IMR-90 (cell line): ENCODE data around the gene PCK2. TPM values are rescaled to one million over a fixed set of nuclear protein-coding genes. Genes with fewer than 3 reads are reported as not detected.

Source experiments
- ATAC-seq: fragments of 200-7000 bp; cut with Tn5 transposase; 2 replicates; pipeline ENCODE4 v1.9.1; 2020; ENCODE audit warnings: low read depth, mild to moderate bottlenecking, moderate library complexity
- BruUV-seq: library from RNA; stranded (reverse); fragments of 400-500 nt; replicated peaks from 2 replicates; lab custom pipeline; 2021; lab: Mats Ljungman, UMichigan
- CTCF ChIA-PET: fragments of 300-600 bp; formaldehyde crosslinking; extraction: SDS; loops from one replicate; lab custom pipeline; 2021; ENCODE audit warnings: antibody characterized with exemption; lab: Yijun Ruan, JAX
- POLR2A ChIA-PET: fragments of 300-600 bp; sonication (Branson Sonifier 250); formaldehyde crosslinking; loops from one replicate; lab custom pipeline; 2022; ENCODE audit warnings: antibody characterized with exemption; ENCODE audit not compliant: unreplicated experiment; lab: Charles Lee
- DNase-seq: peaks from one replicate; pipeline ENCODE4 v3.0.0; 2013
- H2AFZ ChIP-seq: replicated peaks from 2 replicates; pipeline ENCODE3; 2013; ENCODE audit warnings: low read length, mild to moderate bottlenecking; ENCODE audit not compliant: poor library complexity
- H2AK5ac ChIP-seq: 2 replicates; pipeline ENCODE4 v1.6.1; 2013; ENCODE audit warnings: low read depth, low read length, inconsistent platforms
- H2AK9ac ChIP-seq: replicated peaks from 2 replicates; pipeline ENCODE3; 2013; ENCODE audit warnings: mild to moderate bottlenecking, low read depth, low read length, moderate library complexity; ENCODE audit not compliant: poor library complexity
- H2BK120ac ChIP-seq: 2 replicates; pipeline ENCODE4 v1.6.1; 2013; ENCODE audit warnings: low read depth, low read length, inconsistent platforms
- H2BK15ac ChIP-seq: 3 replicates; pipeline ENCODE4 v1.6.1; 2013; ENCODE audit warnings: low read depth, low read length, inconsistent platforms
- H2BK20ac ChIP-seq: 2 replicates; pipeline ENCODE4 v1.6.1; 2013; ENCODE audit warnings: low read depth, mild to moderate bottlenecking, inconsistent platforms, low read length, moderate library complexity
- H2BK5ac ChIP-seq: 2 replicates; pipeline ENCODE4 v1.6.1; 2013; ENCODE audit warnings: mild to moderate bottlenecking, low read depth, low read length, inconsistent platforms; ENCODE audit not compliant: poor library complexity, severe bottlenecking
- H3K14ac ChIP-seq: replicated peaks from 2 replicates; pipeline ENCODE4 v1.6.1; 2013; ENCODE audit warnings: low read depth, low read length, inconsistent platforms
- H3K18ac ChIP-seq: 2 replicates; pipeline ENCODE4 v1.6.1; 2013; ENCODE audit warnings: low read depth, low read length, control low read depth
- H3K23ac ChIP-seq: 2 replicates; pipeline ENCODE4 v1.6.1; 2013; ENCODE audit warnings: low read depth, low read length, inconsistent platforms
- H3K27ac ChIP-seq: 2 replicates; pipeline ENCODE4 v1.5.1; 2013; ENCODE audit warnings: mild to moderate bottlenecking, control low read depth, low read length; ENCODE audit not compliant: insufficient read depth
- H3K27me3 ChIP-seq: 2 replicates; pipeline ENCODE4 v1.6.1; 2013; ENCODE audit warnings: low read length; ENCODE audit not compliant: control insufficient read depth, insufficient read depth
- H3K36me3 ChIP-seq: 2 replicates; pipeline ENCODE4 v1.6.1; 2013; ENCODE audit warnings: low read length, mixed read lengths; ENCODE audit not compliant: control insufficient read depth, insufficient read depth
- H3K4ac ChIP-seq: 2 replicates; pipeline ENCODE4 v1.6.1; 2013; ENCODE audit warnings: low read depth, low read length, inconsistent platforms
- H3K4me1 ChIP-seq: 2 replicates; pipeline ENCODE4 v1.6.1; 2013; ENCODE audit warnings: low read length, mixed read lengths; ENCODE audit not compliant: control insufficient read depth, insufficient read depth
- H3K4me2 ChIP-seq: 2 replicates; pipeline ENCODE4 v1.6.1; 2013; ENCODE audit warnings: low read depth, mild to moderate bottlenecking, control low read depth, low read length, moderate library complexity
- H3K4me3 ChIP-seq: 2 replicates; pipeline ENCODE4 v1.5.1; 2013; ENCODE audit warnings: low read depth, mild to moderate bottlenecking, control low read depth, low read length, moderate library complexity; ENCODE audit not compliant: insufficient read depth
- H3K56ac ChIP-seq: 2 replicates; pipeline ENCODE4 v1.6.1; 2013; ENCODE audit warnings: low read length, inconsistent platforms; ENCODE audit not compliant: insufficient read depth; ENCODE audit errors: extremely low read depth
- H3K79me1 ChIP-seq, 2 experiments: 2 replicates each; pipeline ENCODE4 v1.6.1; 2013; ENCODE audit warnings: low read length in 2 of 2, inconsistent platforms in 1 of 2, low read depth in 1 of 2
- H3K9ac ChIP-seq: 2 replicates; pipeline ENCODE4 v1.6.1; 2013; ENCODE audit warnings: low read depth, low read length, control low read depth
- H3K9me1 ChIP-seq: 2 replicates; pipeline ENCODE4 v1.6.1; 2013; ENCODE audit warnings: low read length, inconsistent platforms; ENCODE audit not compliant: insufficient read depth
- H3K9me3 ChIP-seq: 2 replicates; pipeline ENCODE4 v1.6.1; 2013; ENCODE audit warnings: low read length; ENCODE audit not compliant: control insufficient read depth, insufficient read depth
- H4K20me1 ChIP-seq: 2 replicates; pipeline ENCODE4 v1.6.1; 2013; ENCODE audit warnings: low read length, inconsistent platforms; ENCODE audit not compliant: insufficient read depth
- H4K5ac ChIP-seq: 2 replicates; pipeline ENCODE4 v1.6.1; 2013; ENCODE audit warnings: mild to moderate bottlenecking, low read depth, low read length, control low read depth
- H4K8ac ChIP-seq, 2 experiments: 2 replicates each; pipeline ENCODE4 v1.6.1; 2013; ENCODE audit warnings: low read depth in 2 of 2, low read length in 2 of 2, control low read depth in 1 of 2, inconsistent platforms in 1 of 2
- H4K91ac ChIP-seq: 2 replicates; pipeline ENCODE4 v1.6.1; 2013; ENCODE audit warnings: low read depth, low read length, inconsistent platforms; ENCODE audit not compliant: insufficient read depth
- MAZ ChIP-seq: IDR thresholded peaks from 2 replicates; pipeline ENCODE4 v1.6.1; 2012; ENCODE audit warnings: low read depth, mild to moderate bottlenecking, low read length, improper control_type of control experiment, moderate library complexity, borderline replicate concordance
- NFE2L2 ChIP-seq: fragments of 150-350 bp; IDR thresholded peaks from 2 replicates; pipeline ENCODE4 v1.6.1; 2016; ENCODE audit warnings: low read depth, mild to moderate bottlenecking, low read length
- POLR2A ChIP-seq: IDR thresholded peaks from 2 replicates; pipeline ENCODE4 v1.6.1; 2012; ENCODE audit warnings: mild to moderate bottlenecking, low read depth, low read length
- RCOR1 ChIP-seq: IDR thresholded peaks from 2 replicates; pipeline ENCODE4 v1.6.1; 2012; ENCODE audit warnings: mild to moderate bottlenecking, low read length, improper control_type of control experiment; ENCODE audit not compliant: insufficient replicate concordance
- WGBS, 2 experiments: methylation state at CpG; one replicate each; pipeline versions ENCODE4 v1.1.5 to v1.1.7; 2013; ENCODE audit warnings: missing lambda C conversion rate in 2 of 2; ENCODE audit not compliant: insufficient read length in 1 of 2; ENCODE audit errors: extremely low coverage in 2 of 2; 5-methylcytosine and 5-hydroxymethylcytosine counted together
- dilution Hi-C: fragments of 300-500 bp; cut with HindIII; formaldehyde crosslinking; loops from one replicate; pipeline ENCODE4 v1.14.3; 2018; ENCODE audit warnings: low sequenced_read_pairs; ENCODE audit not compliant: unreplicated experiment
- in situ Hi-C: fragments of 300-500 bp; cut with MboI; formaldehyde crosslinking; loops from 3 replicates; pipeline ENCODE4 v1.14.3; 2019; ENCODE audit warnings: low sequenced_read_pairs, inconsistent platforms, mixed read lengths
- intact Hi-C: fragments of 100-400 bp; cut with micrococcal nuclease; formaldehyde crosslinking; loops from 2 replicates; pipeline ENCODE4 v1.10.0; 2022
- polyA plus RNA-seq, 3 experiments: library from polyadenylated mRNA; depleted of rRNA; stranded (reverse); fragments of >200 nt; gene quantifications; 2 replicates each; pipeline ENCODE4 v1.2.3, GENCODE V29; 2012; ENCODE audit warnings: low replicate concordance in 1 of 3
- total RNA-seq: library from RNA; depleted of rRNA; stranded (reverse); fragments of >200 nt; gene quantifications from 2 replicates; pipeline ENCODE4 v1.2.3, GENCODE V29; 2012
- TF ChIP-seq, protein P1 (sequence below): fragments of 150-350 bp; IDR thresholded peaks from 2 replicates; pipeline ENCODE4 v1.6.1; 2017; ENCODE audit warnings: mild to moderate bottlenecking, antibody characterized with exemption, low read length, low read depth
- TF ChIP-seq, protein P2 (sequence below): fragments of 150-350 bp; IDR thresholded peaks from 2 replicates; pipeline ENCODE4 v1.6.1; 2016; ENCODE audit warnings: low read depth, mild to moderate bottlenecking, low read length, moderate library complexity, borderline replicate concordance

PCK2 gene
- total and polyA plus RNA-seq, 2 of the 4 experiments (the other 2 are of a cell fraction): 13.4 to 29.4 TPM

DNA sequence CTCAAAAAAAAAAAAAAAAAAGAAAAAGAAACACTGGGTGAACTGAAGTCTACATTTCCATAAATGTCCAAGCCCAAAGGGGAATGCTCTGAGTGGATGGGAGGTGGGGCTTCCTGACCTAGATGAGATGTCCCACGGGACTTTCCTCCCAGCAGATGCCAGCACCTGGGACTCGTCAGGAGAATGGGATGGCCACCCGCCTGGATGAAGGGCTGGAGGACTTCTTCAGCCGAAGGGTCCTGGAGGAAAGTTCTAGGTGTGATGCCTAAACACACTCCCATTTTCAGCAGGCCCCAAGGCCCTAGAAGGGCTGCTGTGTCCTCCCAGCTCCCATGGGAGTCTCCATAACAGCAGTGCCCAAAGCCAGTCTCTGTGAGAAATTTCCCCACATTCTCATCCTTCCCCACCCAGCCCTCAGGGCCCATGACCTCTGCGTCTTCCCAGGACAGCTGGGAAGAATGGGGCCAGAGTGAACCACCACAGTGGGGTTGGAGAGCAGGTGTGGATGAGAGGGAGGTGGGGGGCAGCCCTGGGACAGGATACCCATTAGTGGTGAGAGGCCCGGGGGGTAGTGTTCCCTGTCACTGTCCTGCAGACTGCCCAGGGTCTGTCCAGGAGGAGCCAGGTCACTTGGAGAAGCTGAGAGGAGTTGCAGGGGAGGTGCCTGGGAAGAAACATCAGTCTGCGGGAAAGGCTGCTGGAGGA lies 29.9 kb upstream of the PCK2 start:
- Histone ChIP-seq H3K27ac (no peak overlapping the region), H3K9me3 (no peaks in the 10 kb centered on the region), H3K4ac (no peak overlapping the region), H2AK9ac (no peak overlapping the region), H3K18ac (no peak overlapping the region), H3K4me3 (no peak overlapping the region), H3K36me3 (no peaks in the 10 kb centered on the region), H3K4me1 (no peaks in the 10 kb centered on the region), H2BK15ac (no peak overlapping the region), H4K91ac (no peak overlapping the region), H3K23ac (no peak overlapping the region), H3K14ac (no peak overlapping the region), H3K79me1 (no peaks in the 10 kb centered on the region), H2AFZ (no peak overlapping the region), H4K8ac (no peak overlapping the region), H3K27me3 (peaks cover 45% of the 10 kb centered on the region; the same call in 1 of the 2 replicates), H3K9me1 (no peaks in the 10 kb centered on the region), H4K5ac (no peak overlapping the region), H3K9ac (no peak overlapping the region), H3K56ac (no peak overlapping the region), H2BK5ac (no peak overlapping the region), H2BK120ac (no peak overlapping the region), H4K20me1 (no peaks in the 10 kb centered on the region), H2AK5ac (no peak overlapping the region), H3K4me2 (no peak overlapping the region), H2BK20ac (no peak overlapping the region)
- in situ Hi-C loops: no loop called here
- 45% methylated on average over 2 of the region's 7 CpGs; no CpG with 5 or more reads in 1 of the 2 experiments for WGBS, 2 experiments
- DNase-seq (no peak), ATAC-seq (no peak)
- CTCF ChIA-PET: no interaction called here
- intact Hi-C loops: no loop called here
- POLR2A ChIA-PET: no interaction called here
- BruUV-seq: no TSS peak
- TF ChIP-seq, protein P1, sequence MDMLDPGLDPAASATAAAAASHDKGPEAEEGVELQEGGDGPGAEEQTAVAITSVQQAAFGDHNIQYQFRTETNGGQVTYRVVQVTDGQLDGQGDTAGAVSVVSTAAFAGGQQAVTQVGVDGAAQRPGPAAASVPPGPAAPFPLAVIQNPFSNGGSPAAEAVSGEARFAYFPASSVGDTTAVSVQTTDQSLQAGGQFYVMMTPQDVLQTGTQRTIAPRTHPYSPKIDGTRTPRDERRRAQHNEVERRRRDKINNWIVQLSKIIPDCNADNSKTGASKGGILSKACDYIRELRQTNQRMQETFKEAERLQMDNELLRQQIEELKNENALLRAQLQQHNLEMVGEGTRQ: no peak
- TF ChIP-seq MAZ: no peak
- no peak for TF ChIP-seq POLR2A
- TF ChIP-seq, protein P2, sequence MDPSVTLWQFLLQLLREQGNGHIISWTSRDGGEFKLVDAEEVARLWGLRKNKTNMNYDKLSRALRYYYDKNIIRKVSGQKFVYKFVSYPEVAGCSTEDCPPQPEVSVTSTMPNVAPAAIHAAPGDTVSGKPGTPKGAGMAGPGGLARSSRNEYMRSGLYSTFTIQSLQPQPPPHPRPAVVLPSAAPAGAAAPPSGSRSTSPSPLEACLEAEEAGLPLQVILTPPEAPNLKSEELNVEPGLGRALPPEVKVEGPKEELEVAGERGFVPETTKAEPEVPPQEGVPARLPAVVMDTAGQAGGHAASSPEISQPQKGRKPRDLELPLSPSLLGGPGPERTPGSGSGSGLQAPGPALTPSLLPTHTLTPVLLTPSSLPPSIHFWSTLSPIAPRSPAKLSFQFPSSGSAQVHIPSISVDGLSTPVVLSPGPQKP: no peak
- no peak for TF ChIP-seq RCOR1
- no peak for TF ChIP-seq NFE2L2
- dilution Hi-C loops: no loop called here
